Measurements from ENCODE around the gene FAM180B. TPM values are rescaled to one million over a fixed set of nuclear protein-coding genes. Genes with fewer than 3 reads are reported as not detected.

The FAM180B gene
- total and polyA plus RNA-seq, 2 of the 4 experiments (the other 2 are of a cell fraction) = not detected

DNA sequence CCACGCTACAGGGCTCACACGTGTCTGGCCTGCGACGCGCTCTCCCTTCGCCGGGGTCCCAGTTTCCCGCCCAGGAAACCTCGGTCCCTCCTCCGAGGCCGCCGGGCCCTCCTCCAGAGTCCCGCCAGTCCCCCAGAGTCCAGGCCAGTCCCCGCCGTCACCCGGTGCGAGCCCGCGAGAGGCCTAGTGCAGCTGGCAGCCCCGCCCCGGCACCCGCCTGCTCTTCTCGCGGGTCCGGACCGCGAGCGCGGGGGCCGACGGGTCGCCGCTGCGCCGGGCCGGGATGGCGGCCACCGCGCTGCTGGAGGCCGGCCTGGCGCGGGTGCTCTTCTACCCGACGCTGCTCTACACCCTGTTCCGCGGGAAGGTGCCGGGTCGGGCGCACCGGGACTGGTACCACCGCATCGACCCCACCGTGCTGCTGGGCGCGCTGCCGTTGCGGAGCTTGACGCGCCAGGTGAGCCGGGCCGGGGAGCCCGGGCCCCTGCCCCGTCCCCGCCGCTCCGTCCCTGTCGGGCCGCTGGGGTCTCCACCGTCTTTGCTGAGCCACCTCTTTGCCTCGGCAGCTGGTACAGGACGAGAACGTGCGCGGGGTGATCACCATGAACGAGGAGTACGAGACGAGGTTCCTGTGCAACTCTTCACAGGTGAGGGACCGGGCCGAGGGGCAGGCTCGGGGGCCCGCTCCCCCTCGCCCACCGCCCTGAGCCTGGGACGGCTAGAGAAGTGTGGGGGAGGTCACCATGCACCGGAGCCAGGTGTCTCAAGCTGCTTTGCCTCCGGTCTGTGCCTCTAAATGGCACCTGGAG is 20.9 kb upstream of the FAM180B start, which contains the start of gene PTPMT1:
Gene PTPMT1 (plus strand): TSS at position 260 of the 809 bp plus-strand sequence. CDS start 24 bp downstream, at position 284.
- H4K8ac ChIP-seq (ENCODE audit: low read depth in 2 of 2, low read length in 2 of 2) = peak within 1 kb of the TSS; percentile 97 to 100
- peaks cover 28 to 50% of the 10 kb centered on the region in 2 experiments for H3K79me1 ChIP-seq (ENCODE audit: low read depth in 1 of 2, low read length in 2 of 2)
- BruUV-seq (replicated peaks) = no TSS peak
- peak within 1 kb of the TSS; percentile 90 for H3K4me2 ChIP-seq (ENCODE audit: low read depth, low read length)
- H2AK9ac ChIP-seq (replicated peaks; ENCODE audit: low read depth, low read length, poor library complexity) = peak within 1 kb of the TSS; percentile 99
- peak within 1 kb of the TSS; percentile 67 for H3K18ac ChIP-seq (ENCODE audit: low read depth, low read length)
- no peaks in the 10 kb centered on the region for H3K27me3 ChIP-seq (ENCODE audit: control insufficient read depth, insufficient read depth, low read length)
- H3K9me3 ChIP-seq (ENCODE audit: control insufficient read depth, insufficient read depth, low read length) = no peaks in the 10 kb centered on the region
- peak within 1 kb of the TSS; percentile 71 for H3K56ac ChIP-seq (ENCODE audit: extremely low read depth, insufficient read depth, low read length)
- peaks cover 10% of the 10 kb centered on the region for H3K36me3 ChIP-seq (ENCODE audit: control insufficient read depth, insufficient read depth, low read length)
- intact Hi-C loops (cut with micrococcal nuclease) (no loop called here), dilution Hi-C loops (cut with HindIII; ENCODE audit: low sequenced_read_pairs, unreplicated experiment) (no loop called here), in situ Hi-C loops (cut with MboI; ENCODE audit: low sequenced_read_pairs) (no loop called here)
- DNase-seq = peak; percentile 61
- H4K20me1 ChIP-seq (ENCODE audit: insufficient read depth, low read length) = no peaks in the 10 kb centered on the region
- 0% methylated on average over 56 of the region's 86 CpGs; no CpG with 5 or more reads in 1 of the 2 experiments for WGBS, 2 experiments (ENCODE audit: extremely low coverage in 2 of 2, insufficient read length in 1 of 2)
- TF ChIP-seq MAZ (IDR thresholded peaks at IDR 0.05; ENCODE audit: borderline replicate concordance, low read depth, low read length) = peak; percentile 74; the same call in 1 of the 2 replicates
- TF ChIP-seq MXI1 (IDR thresholded peaks at IDR 0.05; ENCODE audit: borderline replicate concordance, low read depth, low read length) = peak; percentile 61; the same call in 1 of the 2 replicates
- TF ChIP-seq, protein P1, sequence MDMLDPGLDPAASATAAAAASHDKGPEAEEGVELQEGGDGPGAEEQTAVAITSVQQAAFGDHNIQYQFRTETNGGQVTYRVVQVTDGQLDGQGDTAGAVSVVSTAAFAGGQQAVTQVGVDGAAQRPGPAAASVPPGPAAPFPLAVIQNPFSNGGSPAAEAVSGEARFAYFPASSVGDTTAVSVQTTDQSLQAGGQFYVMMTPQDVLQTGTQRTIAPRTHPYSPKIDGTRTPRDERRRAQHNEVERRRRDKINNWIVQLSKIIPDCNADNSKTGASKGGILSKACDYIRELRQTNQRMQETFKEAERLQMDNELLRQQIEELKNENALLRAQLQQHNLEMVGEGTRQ (IDR thresholded peaks at IDR 0.05; ENCODE audit: low read depth, low read length) = no peak
- TF ChIP-seq POLR2A (IDR thresholded peaks at IDR 0.05; ENCODE audit: low read depth, low read length) = peak; percentile 87
- TF ChIP-seq BHLHE40 (IDR thresholded peaks at IDR 0.05; ENCODE audit: low read depth, low read length) = peak; percentile 32; the same call in 1 of the 2 replicates
- CTCF ChIA-PET = interaction anchor here (1.5 kb wide), 1 partner anchor 12 kb away, joined by 4 read pairs; no protein-coding TSS in a partner anchor
- peak within 1 kb of the TSS; percentile 90 for H3K4ac ChIP-seq (ENCODE audit: low read depth, low read length)
- H3K9ac ChIP-seq (ENCODE audit: low read depth, low read length) = peak within 1 kb of the TSS; percentile 96
- H4K91ac ChIP-seq (ENCODE audit: insufficient read depth, low read depth, low read length) = peak within 1 kb of the TSS; percentile 75
- peak within 1 kb of the TSS; percentile 95 for H3K4me3 ChIP-seq (ENCODE audit: insufficient read depth, low read depth, low read length)
- peak; percentile 99 for ATAC-seq (ENCODE audit: low read depth)
- H2BK15ac ChIP-seq (ENCODE audit: low read depth, low read length) = peak within 1 kb of the TSS; percentile 57; the same call in 1 of the 3 replicates
- peaks cover 3% of the 10 kb centered on the region; the same call in 1 of the 2 replicates for H3K9me1 ChIP-seq (ENCODE audit: insufficient read depth, low read length)
- POLR2A ChIA-PET (ENCODE audit: unreplicated experiment) = interaction anchor here (0.6 to 1.1 kb wide), 2 partner anchors 13 to 37 kb away, joined by 3 read pairs; no protein-coding TSS in a partner anchor
- H3K14ac ChIP-seq (replicated peaks; ENCODE audit: low read depth, low read length) = peak within 1 kb of the TSS; percentile 94
- peak within 1 kb of the TSS; percentile 88 for H3K27ac ChIP-seq (ENCODE audit: insufficient read depth, low read length)
- H2AFZ ChIP-seq (replicated peaks; ENCODE audit: low read length, poor library complexity) = peak within 1 kb of the TSS; percentile 99
- no peak within 1 kb of the TSS for H2BK20ac ChIP-seq (ENCODE audit: low read depth, low read length)
- H3K23ac ChIP-seq (ENCODE audit: low read depth, low read length) = peak within 1 kb of the TSS; percentile 95
- H2AK5ac ChIP-seq (ENCODE audit: low read depth, low read length) = peak within 1 kb of the TSS; percentile 93
- peak within 1 kb of the TSS; percentile 94 for H4K5ac ChIP-seq (ENCODE audit: low read depth, low read length)
- H2BK120ac ChIP-seq (ENCODE audit: low read depth, low read length) = peak within 1 kb of the TSS; percentile 70; the same call in 1 of the 2 replicates
- peaks cover 4% of the 10 kb centered on the region for H3K4me1 ChIP-seq (ENCODE audit: control insufficient read depth, insufficient read depth, low read length)
- H2BK5ac ChIP-seq (ENCODE audit: low read depth, low read length, poor library complexity, severe bottlenecking) = peak within 1 kb of the TSS; percentile 85
